Activated CD8-positive, alpha-beta memory T cell treated with anti-CD3 and anti-CD28 coated beads for 24 hours (primary cell): ENCODE data around the gene DUSP22.

Experiments
- DNase-seq: peaks from one replicate; pipeline ENCODE4 v3.0.0-alpha.2; 2020

Gene DUSP22

DNA sequence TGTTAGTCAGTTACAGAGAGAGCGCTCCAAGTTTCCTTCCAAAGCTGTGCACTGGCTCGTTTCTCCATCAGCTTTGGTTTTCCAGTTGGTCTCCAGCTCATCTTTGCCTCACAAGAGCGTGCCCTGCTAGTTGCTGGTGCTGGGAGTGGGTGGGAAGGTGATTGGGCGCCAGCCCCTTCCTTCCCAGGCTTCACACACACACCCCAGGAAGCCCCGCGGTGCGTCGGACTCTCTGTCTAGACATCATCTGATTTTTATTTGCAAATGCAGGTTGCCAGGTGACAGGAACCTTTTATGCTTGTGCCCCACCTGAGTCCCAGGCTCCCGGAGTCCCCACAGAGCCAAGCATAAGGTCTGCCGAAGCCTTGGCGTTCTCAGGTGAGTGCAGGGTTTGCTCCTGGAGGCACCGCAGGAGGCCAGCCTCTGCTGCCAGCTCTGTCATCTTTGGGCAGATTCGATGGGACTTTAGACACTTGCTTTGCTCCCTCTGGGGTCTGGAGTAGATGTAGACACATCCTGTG, 106.3 kb downstream of the DUSP22 start:
- peak; percentile 69 for DNase-seq

DNA sequence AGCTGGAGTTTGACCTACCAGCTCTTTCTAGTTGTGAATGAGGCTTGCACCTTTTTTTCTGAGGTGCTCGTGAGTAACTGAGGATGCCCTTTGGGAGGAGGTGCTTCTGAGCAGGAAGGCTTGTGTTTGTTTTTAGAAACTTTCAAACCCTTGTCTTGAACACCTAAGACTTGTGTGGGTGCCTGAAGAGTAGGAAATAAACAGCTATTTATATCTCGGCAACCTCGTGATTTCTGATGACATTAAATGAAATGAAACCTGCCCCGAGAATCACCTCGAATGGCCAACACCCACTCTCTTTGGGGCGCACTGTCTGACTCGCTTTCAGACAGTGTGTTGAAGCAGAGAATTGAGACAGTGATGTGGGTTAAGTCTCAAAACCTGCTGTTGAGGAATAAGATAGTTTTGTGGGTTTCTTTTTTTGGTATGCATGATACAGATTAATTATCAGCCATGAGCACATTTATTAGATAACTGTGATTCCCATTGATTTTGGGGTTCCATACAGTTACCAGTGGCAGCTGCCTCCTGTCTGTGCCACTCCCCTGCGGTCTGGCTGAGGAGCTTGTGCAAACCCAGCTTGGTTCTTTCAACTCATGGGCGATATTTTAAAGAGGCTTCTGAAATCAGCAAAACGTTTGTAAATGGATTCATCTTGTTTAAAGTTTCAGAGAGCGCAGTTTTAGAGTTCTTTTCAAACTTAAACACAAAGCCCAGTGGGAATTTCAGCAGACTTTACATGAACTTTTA, 107.7 kb downstream of the DUSP22 start:
- DNase-seq: peak; percentile 65

DNA sequence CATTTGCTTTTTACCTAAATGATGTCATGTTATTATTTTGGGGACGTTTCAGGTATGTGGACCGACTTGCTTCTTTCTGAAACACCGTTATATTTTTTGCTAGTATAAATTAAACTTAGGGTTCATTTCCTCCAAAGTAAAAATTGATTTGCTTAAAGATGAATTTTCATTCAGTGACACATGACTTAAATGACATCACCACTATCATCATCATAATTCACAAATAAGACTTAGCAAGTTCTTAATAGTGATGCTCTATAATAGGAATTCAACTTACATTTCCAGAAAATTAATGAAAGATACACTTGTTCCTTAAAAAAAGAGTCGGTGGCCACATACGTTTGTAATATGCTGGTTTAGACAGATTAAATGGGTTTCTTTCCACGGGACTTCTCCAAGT, 108.5 kb downstream of the DUSP22 start:
- no peak for DNase-seq
